ENCODE measurements around the gene CDC42BPA.

DNA sequence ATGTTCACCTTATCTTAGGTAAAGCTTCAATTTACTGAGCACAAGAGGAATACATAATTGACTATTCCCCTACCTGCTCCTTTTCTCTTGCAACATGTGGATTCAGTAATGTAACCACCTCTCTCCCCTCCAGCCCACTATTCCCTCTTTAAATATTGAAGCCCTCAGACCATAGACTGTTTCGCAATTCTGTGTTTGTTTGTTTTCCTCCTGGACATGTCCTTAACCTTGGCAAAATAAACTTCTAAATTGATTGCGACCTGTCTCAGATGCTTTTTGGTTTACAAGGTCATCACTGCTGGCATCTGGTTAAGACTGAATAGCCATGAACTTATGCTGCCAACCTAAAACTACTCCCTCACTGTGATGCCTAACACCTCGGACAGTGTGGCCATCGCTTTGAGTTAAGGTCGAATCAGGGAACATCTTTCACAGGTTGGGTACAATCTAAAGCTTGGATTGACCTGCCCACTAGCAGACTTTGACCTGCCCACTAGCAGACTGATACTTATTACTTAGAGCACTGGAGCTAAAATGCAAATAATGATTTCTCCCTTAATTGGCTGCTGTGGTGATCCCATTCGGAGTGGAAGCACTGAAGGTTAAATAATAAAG, 10.2 kb upstream of the CDC42BPA start:
- TF ChIP-seq, protein P1, sequence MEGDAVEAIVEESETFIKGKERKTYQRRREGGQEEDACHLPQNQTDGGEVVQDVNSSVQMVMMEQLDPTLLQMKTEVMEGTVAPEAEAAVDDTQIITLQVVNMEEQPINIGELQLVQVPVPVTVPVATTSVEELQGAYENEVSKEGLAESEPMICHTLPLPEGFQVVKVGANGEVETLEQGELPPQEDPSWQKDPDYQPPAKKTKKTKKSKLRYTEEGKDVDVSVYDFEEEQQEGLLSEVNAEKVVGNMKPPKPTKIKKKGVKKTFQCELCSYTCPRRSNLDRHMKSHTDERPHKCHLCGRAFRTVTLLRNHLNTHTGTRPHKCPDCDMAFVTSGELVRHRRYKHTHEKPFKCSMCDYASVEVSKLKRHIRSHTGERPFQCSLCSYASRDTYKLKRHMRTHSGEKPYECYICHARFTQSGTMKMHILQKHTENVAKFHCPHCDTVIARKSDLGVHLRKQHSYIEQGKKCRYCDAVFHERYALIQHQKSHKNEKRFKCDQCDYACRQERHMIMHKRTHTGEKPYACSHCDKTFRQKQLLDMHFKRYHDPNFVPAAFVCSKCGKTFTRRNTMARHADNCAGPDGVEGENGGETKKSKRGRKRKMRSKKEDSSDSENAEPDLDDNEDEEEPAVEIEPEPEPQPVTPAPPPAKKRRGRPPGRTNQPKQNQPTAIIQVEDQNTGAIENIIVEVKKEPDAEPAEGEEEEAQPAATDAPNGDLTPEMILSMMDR (conservative IDR thresholded peaks at IDR 0.05; ENCODE audit: low read depth, low read length), result no peak
- TF ChIP-seq EZH2 (IDR thresholded peaks at IDR 0.05; ENCODE audit: low read length, unreplicated experiment) (no peak), EZH2phosphoT487 (IDR thresholded peaks at IDR 0.05; ENCODE audit: borderline replicate concordance, low read length) (no peak)
